ENCODE results near the gene TJP2.

GRCh38 chr9:69137311-69137710, 36.8 kb upstream of the TJP2 start:
- TF ChIP-seq CTCF (IDR thresholded peaks at IDR 0.05; ENCODE audit: low read depth, low read length) (no peak), EZH2phosphoT487 (IDR thresholded peaks at IDR 0.05; ENCODE audit: low read depth) (no peak)
